ENCODE results near the gene HOXA7.

HOXA7 gene

GRCh38 chr7:27198138-27198841, 41.8 kb upstream of the HOXA7 start:
- Mint-ChIP-seq H3K4me1 (ENCODE audit: low read depth) (peaks cover 28% of the 10 kb centered on the region), H3K4me3 (no peak overlapping the region)

GRCh38 chr7:27197137-27198042, 40.9 kb upstream of the HOXA7 start:
- H3K27me3 Mint-ChIP-seq = peaks cover 86% of the 10 kb centered on the region
- no peak overlapping the region for H3K27ac Mint-ChIP-seq
- DNase-seq = no peak
- H3K4me3 Mint-ChIP-seq = no peak overlapping the region
- peaks cover 32% of the 10 kb centered on the region for H3K4me1 Mint-ChIP-seq (ENCODE audit: low read depth)
- no peaks in the 10 kb centered on the region for H3K36me3 Mint-ChIP-seq (ENCODE audit: low read depth)
- no peaks in the 10 kb centered on the region for H3K9me3 Mint-ChIP-seq

More at GRCh38 chr7:27198138-27198841, 41.8 kb upstream of the HOXA7 start:
- H3K36me3 Mint-ChIP-seq (ENCODE audit: low read depth) = no peaks in the 10 kb centered on the region
- peak; percentile 41 for DNase-seq
- H3K9me3 Mint-ChIP-seq = no peaks in the 10 kb centered on the region
- H3K27ac Mint-ChIP-seq = no peak overlapping the region
- peaks cover 88% of the 10 kb centered on the region for H3K27me3 Mint-ChIP-seq

- Mint-ChIP-seq H3K4me1 (ENCODE audit: low read depth) (peaks cover 27% of the 10 kb centered on the region), H3K36me3 (ENCODE audit: low read depth) (no peaks in the 10 kb centered on the region), H3K4me3 (no peak overlapping the region), H3K9me3 (no peaks in the 10 kb centered on the region), H3K27ac (no peak overlapping the region), H3K27me3 (peaks cover 86% of the 10 kb centered on the region)
- peak; percentile 88 for DNase-seq
Observed at GRCh38 chr7:27196287-27196767, 39.9 kb upstream of the HOXA7 start.

- peaks cover 88% of the 10 kb centered on the region for H3K27me3 Mint-ChIP-seq
- peak; percentile 9 for DNase-seq
- H3K4me3 Mint-ChIP-seq = no peak overlapping the region
- no peak overlapping the region for H3K27ac Mint-ChIP-seq
- H3K4me1 Mint-ChIP-seq (ENCODE audit: low read depth) = peaks cover 15% of the 10 kb centered on the region
- no peaks in the 10 kb centered on the region for H3K9me3 Mint-ChIP-seq
- no peaks in the 10 kb centered on the region for H3K36me3 Mint-ChIP-seq (ENCODE audit: low read depth)
Observed at GRCh38 chr7:27194686-27195379, 38.4 kb upstream of the HOXA7 start.

- DNase-seq = no peak
- peaks cover 21% of the 10 kb centered on the region for H3K4me1 Mint-ChIP-seq (ENCODE audit: low read depth)
- no peak overlapping the region for H3K27ac Mint-ChIP-seq
- H3K36me3 Mint-ChIP-seq (ENCODE audit: low read depth) = no peaks in the 10 kb centered on the region
- H3K27me3 Mint-ChIP-seq = peaks cover 93% of the 10 kb centered on the region
- H3K4me3 Mint-ChIP-seq = no peak overlapping the region
- H3K9me3 Mint-ChIP-seq = no peaks in the 10 kb centered on the region
Observed at GRCh38 chr7:27194002-27194352, 37.5 kb upstream of the HOXA7 start.

GRCh38 chr7:27193335-27194001, 37.0 kb upstream of the HOXA7 start:
- peaks cover 93% of the 10 kb centered on the region for H3K27me3 Mint-ChIP-seq
- peak overlapping the region; percentile 57 for H3K4me3 Mint-ChIP-seq
- peaks cover 24% of the 10 kb centered on the region for H3K4me1 Mint-ChIP-seq (ENCODE audit: low read depth)
- peak; percentile 37 for DNase-seq
- no peaks in the 10 kb centered on the region for H3K9me3 Mint-ChIP-seq
- no peaks in the 10 kb centered on the region for H3K36me3 Mint-ChIP-seq (ENCODE audit: low read depth)
- no peak overlapping the region for H3K27ac Mint-ChIP-seq

GRCh38 chr7:27192546-27193334, 36.3 kb upstream of the HOXA7 start:
- Mint-ChIP-seq H3K9me3 (no peaks in the 10 kb centered on the region), H3K4me3 (peak overlapping the region; percentile 57), H3K36me3 (ENCODE audit: low read depth) (no peaks in the 10 kb centered on the region), H3K4me1 (ENCODE audit: low read depth) (peaks cover 31% of the 10 kb centered on the region), H3K27ac (no peak overlapping the region), H3K27me3 (peaks cover 93% of the 10 kb centered on the region)
- peak; percentile 34 for DNase-seq

- peaks cover 93% of the 10 kb centered on the region for H3K27me3 Mint-ChIP-seq
- H3K4me3 Mint-ChIP-seq = peak overlapping the region; percentile 55
- no peaks in the 10 kb centered on the region for H3K9me3 Mint-ChIP-seq
- peak; percentile 46 for DNase-seq
- peaks cover 37% of the 10 kb centered on the region for H3K4me1 Mint-ChIP-seq (ENCODE audit: low read depth)
- no peak overlapping the region for H3K27ac Mint-ChIP-seq
- H3K36me3 Mint-ChIP-seq (ENCODE audit: low read depth) = no peaks in the 10 kb centered on the region
Observed at GRCh38 chr7:27191833-27192545, 35.5 kb upstream of the HOXA7 start.

GRCh38 chr7:27191161-27191731, 34.8 kb upstream of the HOXA7 start:
- Mint-ChIP-seq H3K27me3 (peaks cover 94% of the 10 kb centered on the region), H3K4me1 (ENCODE audit: low read depth) (peaks cover 39% of the 10 kb centered on the region), H3K9me3 (no peaks in the 10 kb centered on the region), H3K27ac (no peak overlapping the region), H3K4me3 (no peak overlapping the region), H3K36me3 (ENCODE audit: low read depth) (no peaks in the 10 kb centered on the region)
- DNase-seq = peak; percentile 35

- H3K36me3 Mint-ChIP-seq (ENCODE audit: low read depth) = no peaks in the 10 kb centered on the region
- peak; percentile 28 for DNase-seq
- peaks cover 97% of the 10 kb centered on the region for H3K27me3 Mint-ChIP-seq
- H3K4me1 Mint-ChIP-seq (ENCODE audit: low read depth) = peaks cover 50% of the 10 kb centered on the region
- no peaks in the 10 kb centered on the region for H3K9me3 Mint-ChIP-seq
- no peak overlapping the region for H3K27ac Mint-ChIP-seq
- no peak overlapping the region for H3K4me3 Mint-ChIP-seq
Observed at GRCh38 chr7:27189997-27190748, 33.7 kb upstream of the HOXA7 start.

GRCh38 chr7:27189295-27189996, 33.0 kb upstream of the HOXA7 start:
- Mint-ChIP-seq H3K4me1 (ENCODE audit: low read depth) (peaks cover 57% of the 10 kb centered on the region), H3K27ac (no peak overlapping the region)

More at GRCh38 chr7:27189295-27189996, 33.0 kb upstream of the HOXA7 start:
- H3K4me3 Mint-ChIP-seq = no peak overlapping the region
- no peaks in the 10 kb centered on the region for H3K36me3 Mint-ChIP-seq (ENCODE audit: low read depth)
- peak; percentile 40 for DNase-seq
- H3K27me3 Mint-ChIP-seq = peaks cover 97% of the 10 kb centered on the region
- H3K9me3 Mint-ChIP-seq = no peaks in the 10 kb centered on the region
